DMS79 (cell line): ENCODE measurements around the gene CTXN1.
"Not testable (repeated sequence)": the region's sequence is repeated elsewhere in the genome, so short reads cannot be mapped to it uniquely, and the experiment has no call there.

ENCODE experiments used
- DNase-seq: peaks from one replicate; lab custom pipeline; 2025; lab: John Stamatoyannopoulos, UW

Gene CTXN1

DNA sequence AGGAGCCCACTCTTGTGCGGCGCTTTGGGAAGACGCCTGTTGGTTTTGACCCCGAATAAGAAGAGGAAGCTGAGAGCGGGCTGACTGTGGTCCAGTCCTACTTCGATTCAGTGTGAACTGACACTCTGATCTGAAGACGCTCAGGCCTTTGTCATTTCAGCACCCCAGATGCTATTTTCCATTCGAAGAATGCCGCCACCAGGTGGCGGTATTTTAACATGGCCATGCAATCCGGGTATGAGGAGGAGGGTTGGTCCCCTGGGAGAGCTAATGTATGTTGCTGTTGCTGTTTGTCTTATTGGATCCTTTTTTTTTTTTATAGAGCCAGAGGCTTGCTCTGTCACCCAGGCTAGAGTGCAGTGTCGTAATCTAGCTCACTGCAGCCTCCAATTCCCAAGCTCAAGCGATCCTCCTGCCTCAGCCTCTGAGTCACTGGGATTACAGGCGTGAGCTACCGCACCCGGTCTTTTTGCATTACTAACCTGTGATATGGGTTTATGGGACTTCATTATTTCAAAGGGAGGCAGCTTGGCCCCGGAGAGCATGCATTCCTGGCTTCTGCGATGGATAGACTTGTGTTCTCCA, 18.3 kb upstream of the CTXN1 start:
- DNase-seq, result peak; percentile 76

DNA sequence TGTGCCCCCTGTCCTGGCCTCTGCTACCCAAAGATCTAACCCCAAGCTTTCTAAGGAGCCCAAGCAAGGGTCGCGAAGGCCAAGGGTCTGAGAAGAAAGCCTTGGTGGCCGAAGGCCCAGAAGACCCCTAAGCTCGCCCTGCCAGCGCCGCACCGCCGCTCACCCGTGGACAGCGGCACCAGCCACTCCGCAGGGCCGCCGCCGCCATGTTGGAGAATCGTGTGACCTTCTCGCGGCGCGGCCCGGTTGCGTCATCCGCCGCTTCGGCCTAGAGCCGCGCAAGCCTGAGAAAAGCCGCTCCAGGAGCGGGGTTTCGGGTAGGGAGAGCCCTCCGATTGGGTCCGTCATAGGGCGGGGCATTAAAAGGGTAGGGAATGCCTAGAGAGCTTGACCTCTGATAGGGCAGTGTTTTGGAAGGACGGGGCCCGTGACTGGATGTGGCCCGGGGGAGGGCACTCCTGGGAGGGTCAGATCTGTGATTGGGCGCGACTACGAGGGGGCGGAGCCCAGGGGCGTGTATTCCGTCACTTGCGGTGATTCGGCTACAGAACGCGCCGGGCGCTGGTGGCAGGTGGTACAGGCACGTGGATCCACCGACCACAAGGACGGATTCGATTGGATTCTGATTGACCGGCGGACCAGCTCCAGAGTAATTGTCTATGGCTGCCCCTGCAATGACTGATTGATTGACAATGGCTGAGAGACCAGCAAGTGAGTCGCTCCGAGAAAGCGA, 17.7 kb upstream of the CTXN1 start, which contains the start of gene TIMM44:
TIMM44 (minus strand) TSS at position 223 of the 733 bp plus-strand sequence; CDS start at position 208, 15 bp downstream.
- peak; percentile 99 for DNase-seq

DNA sequence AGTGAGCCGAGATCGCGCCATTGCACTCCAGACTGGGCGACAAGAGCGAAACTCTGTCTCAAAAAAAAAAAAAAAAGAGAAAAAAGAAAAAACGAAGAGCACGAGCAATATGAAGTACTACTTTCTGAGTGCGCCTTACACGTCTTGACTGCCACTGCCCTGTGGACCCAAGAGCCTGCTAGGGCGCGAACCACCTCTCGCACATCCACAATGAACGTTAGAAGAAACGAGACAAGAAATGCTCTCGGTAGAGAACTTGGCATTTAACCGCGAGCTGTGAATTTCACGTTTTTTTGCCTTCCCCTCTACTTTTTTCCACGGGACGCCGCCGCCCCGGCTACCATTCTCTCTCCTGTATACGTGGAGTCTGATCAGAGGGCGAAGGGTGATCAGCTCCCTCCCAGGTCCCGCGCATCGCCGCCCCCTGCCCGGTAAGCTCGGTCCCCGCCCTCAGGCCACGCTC, 17.1 kb upstream of the CTXN1 start:
- no peak for DNase-seq

DNA sequence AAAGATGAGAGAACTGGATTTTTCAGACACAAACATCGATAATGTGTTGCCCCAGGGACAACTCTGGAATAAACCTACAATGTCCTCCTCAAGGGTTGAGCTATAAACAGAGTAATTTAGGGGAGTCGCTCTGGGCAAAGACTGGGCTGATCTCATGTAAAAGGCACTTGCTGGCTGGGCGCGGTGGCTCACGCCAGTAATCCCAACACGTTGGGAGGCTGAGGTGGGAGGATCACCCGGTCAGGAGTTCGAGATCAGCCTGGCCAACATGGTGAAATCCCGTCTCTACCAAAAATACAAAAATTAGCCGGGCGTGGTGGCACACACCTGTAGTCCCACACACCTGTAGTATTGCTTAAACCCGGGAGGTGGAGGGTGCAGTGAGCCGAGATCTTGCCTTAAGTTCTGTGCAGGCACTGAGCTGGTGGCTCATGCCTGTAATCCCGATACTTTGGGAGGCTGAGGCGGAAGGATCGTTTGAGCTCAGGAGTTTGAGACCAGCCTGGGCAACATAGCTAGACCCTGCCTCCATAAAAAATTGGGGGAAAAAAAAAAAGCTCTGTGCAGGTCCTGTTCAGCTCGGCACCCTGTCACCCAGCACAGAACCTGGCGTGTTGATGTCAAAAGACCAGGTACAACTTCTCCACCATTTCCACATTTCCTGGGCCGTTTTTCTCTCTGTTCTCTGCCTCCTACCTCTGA, 16.1 kb upstream of the CTXN1 start:
- no peak for DNase-seq

DNA sequence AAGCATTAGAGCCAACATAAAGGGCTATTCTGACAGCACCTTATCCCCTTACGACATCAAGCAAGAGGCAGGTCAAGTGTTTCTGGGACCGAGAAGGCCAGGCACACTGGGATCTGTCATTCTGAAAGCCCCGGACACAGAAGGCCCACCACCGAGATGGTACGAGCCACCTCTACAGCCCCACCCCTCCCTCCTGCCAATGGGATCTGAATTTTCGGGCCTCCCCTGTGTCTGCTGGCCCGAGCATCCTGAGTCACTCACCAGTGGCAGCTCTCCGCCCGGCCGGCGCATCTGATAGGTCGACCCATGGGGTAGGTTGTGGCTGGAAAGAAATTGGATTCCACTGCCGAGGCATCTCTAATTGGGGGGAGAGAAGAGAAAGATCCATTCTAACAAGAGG, 14.9 kb upstream of the CTXN1 start:
- no peak for DNase-seq

GRCh38 chr19:7934766-7935165, 8.8 kb upstream of the CTXN1 start:
- DNase-seq, result no peak

GRCh38 chr19:7933828-7934725, 8.1 kb upstream of the CTXN1 start:
- no peak for DNase-seq

DNA sequence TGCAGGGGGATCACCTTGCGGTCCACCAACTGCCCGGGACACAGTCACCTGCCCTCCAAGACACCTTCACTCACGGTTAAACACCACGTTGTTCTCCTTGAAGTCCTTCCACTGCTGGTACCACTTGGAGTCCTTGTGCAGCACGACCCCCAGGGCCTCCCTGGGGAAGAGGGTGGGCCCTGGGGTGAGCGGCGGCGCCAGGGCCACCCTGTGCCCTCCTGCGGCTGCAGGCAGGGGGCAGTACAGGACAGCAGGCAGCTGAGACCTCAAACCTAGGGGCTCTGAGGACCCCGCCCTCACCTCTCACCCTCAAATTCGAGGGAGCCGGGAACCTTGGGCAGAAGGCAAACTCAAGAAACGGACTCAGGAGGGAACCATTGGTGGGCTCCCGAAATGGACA, 7.5 kb upstream of the CTXN1 start:
- DNase-seq, result no peak

- no peak for DNase-seq
Measured at GRCh38 chr19:7932930-7933300, 7.0 kb upstream of the CTXN1 start.

GRCh38 chr19:7932276-7932929, 6.5 kb upstream of the CTXN1 start:
- no peak for DNase-seq

DNA sequence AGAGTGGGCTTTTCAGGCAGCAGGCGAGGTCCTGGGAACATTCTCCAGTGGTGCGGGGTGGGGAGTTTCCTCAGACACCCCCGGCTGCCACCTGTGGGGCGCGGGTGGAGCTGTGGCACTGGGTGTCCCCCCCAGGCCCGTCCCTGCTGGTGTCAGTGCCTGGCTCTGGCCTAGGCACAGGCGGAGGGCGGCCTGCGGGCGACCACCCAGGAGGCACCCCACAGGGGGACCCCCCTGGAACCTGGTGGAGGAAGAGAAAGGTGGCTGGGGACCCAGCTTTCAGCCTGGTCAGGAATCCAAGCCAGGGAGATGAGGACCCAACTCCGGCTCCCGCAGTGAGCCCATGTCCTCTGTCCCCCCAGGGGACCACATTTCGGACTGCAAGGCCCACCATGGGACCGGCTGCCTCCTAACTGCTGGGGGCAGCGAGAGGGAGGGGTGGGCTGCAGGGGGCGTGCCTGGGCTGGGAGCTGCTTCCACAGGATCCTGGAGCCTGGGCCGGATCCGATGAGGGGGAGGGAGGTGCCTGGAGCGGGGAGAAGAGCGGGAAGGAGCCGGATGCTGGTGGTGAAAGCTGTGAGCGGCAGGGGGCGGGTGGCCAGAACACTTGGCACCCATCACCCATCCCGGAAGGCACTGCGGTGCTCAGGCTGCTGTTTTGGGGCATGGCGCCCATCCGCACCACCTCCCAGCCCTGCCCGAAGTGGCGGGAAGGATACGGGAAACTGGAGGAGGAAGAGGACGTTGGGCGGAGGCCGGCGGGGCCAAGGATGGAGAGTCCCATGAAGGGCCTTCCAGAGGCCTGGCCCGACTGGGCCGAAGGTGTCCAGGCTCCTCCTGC, 5.5 kb upstream of the CTXN1 start:
- no peak for DNase-seq

DNA sequence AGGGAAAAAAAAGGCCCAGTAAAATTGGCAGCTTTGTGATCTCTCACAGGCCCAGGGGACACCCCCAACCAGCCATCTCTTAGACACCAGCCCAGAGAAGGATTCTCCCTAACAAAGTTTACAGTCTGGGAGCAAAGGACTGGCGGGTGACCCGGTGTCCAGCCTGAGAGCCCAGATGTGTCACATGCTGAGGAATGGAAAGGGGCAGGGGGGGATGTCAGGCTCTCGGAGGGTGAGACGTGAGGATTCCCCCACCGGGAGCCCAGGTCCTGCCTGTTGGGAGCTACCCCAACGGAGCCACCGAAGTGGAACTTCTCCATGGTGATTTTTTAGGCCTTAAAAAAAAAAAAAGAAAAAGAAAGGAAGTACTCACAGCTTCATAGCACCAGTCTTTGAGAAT, 4.8 kb upstream of the CTXN1 start:
- no peak for DNase-seq

- DNase-seq, result not testable (repeated sequence)
Measured at GRCh38 chr19:7930030-7930429, 4.1 kb upstream of the CTXN1 start.

GRCh38 chr19:7928741-7929701, 3.1 kb upstream of the CTXN1 start:
- DNase-seq, result no peak

GRCh38 chr19:7928334-7928706, 2.4 kb upstream of the CTXN1 start:
- no peak for DNase-seq

DNA sequence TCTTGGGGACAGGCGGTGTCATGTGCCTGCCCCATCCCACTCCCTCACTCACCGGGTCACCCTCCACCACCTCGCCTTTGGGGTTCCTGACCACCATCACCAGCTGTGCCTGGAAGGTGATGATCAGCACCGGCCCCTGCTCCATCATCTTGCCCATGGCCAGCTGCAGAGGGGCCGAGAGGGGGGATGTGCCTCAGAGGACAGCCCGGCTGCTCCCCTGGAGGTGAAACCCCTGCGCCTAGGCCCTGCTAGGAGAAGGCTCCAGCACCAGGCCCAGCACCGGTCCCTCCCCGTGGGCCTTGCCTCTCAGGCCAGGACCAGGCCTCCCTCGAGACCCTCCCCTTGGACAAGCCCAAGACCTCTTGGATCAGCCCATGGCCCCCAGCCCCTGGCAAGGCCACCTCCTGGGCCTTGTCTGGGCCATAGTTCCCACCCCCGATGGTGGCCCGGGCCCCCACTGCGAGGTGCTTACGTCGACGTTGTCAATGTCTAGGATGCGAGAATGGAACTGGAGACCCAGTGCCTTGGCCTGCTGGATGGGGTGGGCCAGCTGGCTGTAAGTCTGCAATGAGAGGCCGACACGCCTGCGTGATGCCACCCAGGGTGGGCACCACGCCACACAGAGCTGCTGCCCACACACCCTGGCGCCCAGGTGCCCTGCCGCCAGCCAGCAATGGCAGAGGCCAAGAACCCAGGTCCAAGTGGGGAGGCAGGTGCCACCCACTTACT, 1.8 kb upstream of the CTXN1 start:
- DNase-seq, result no peak

DNA sequence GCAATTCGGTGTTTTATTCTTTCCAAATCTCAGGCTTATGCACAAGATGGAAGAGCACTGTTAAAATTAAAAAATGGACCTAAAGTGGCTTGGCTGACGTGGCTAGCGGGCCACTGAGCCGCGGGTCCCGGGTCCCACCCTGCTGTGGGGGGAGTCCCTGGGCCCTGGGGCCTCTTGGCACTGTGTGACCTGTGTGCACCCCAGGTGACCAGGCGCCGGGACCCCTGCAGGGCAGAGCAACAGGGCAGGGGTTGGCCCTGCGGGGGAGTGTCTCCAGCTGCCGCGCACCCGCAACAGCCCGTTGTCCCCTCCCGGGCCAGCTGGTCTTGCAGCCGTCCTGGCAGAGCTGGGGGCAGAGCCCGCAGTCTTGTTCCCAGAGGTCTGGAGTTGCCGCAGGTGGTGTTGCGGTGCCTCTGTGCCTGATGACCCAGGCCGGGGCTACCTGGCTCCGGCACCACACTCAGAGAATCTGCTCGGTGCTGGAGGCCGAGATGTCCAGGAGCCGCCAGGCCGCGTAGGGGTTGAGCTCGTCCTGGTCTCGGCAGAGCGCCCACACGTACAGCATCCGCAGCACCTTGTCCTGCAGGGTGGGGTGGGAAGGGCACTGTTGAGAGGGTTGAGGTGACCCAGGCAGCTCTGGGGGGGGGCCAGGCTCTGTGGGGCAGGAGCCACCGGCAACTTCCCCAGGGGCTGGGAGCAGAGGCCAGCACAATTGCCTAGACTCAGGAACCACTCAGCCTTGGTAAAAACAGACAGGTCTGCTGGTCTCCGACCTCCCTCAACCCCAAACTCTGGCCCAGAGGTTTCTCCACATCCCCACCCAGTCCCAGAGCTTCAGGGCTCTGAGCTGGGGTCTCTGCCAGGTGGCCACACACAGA, 1.0 kb upstream of the CTXN1 start:
- DNase-seq, result no peak
